Measurements from ENCODE around the gene GARIN3.
A peak's percentile ranks its signal among the peaks of the same experiment; 100 is the strongest.

GARIN3 gene

GRCh38 chr5:157157293-157157891 is 8.7 kb downstream of the GARIN3 start (continued):
- TF ChIP-seq ZNF488 (tag by site-specific recombination; IDR thresholded peaks at IDR 0.05) (no peak), ZNF138 (tag by site-specific recombination; IDR thresholded peaks at IDR 0.05; ENCODE audit: borderline replicate concordance) (no peak), ZNF513 (tag by site-specific recombination; IDR thresholded peaks at IDR 0.05) (no peak), ZNF580 (tag by site-specific recombination; IDR thresholded peaks at IDR 0.05) (no peak), ZNF114 (tag by site-specific recombination; IDR thresholded peaks at IDR 0.05) (no peak), ZNF558 (tag by site-specific recombination; IDR thresholded peaks at IDR 0.05) (no peak), TCF7L2 (IDR thresholded peaks at IDR 0.05; ENCODE audit: borderline replicate concordance, low read depth, low read length) (no peak), ZNF623 (tag by site-specific recombination; IDR thresholded peaks at IDR 0.05) (peak; percentile 52), ZNF596 (tag by site-specific recombination; IDR thresholded peaks at IDR 0.05) (no peak), ZBTB48 (tag by site-specific recombination; IDR thresholded peaks at IDR 0.05) (no peak), ZNF140 (tag by site-specific recombination; IDR thresholded peaks at IDR 0.05) (peak; percentile 65; the same call in 1 of the 2 replicates), ZNF521 (tag by site-specific recombination; IDR thresholded peaks at IDR 0.05) (no peak), ZNF184 (tag by site-specific recombination; IDR thresholded peaks at IDR 0.05) (no peak), ZBTB17 (tag by site-specific recombination; IDR thresholded peaks at IDR 0.05) (no peak), ZNF404 (tag by site-specific recombination; IDR thresholded peaks at IDR 0.05) (no peak), ZNF501 (tag by site-specific recombination; IDR thresholded peaks at IDR 0.05) (no peak), ZIC2 (tag by site-specific recombination; IDR thresholded peaks at IDR 0.05) (no peak), ZNF785 (tag by site-specific recombination; IDR thresholded peaks at IDR 0.05) (no peak), PBX3 (CRISPR knock-in tag; IDR thresholded peaks at IDR 0.05) (no peak), ZNF24 (tag by site-specific recombination; IDR thresholded peaks at IDR 0.05) (no peak), MZF1 (tag by site-specific recombination; IDR thresholded peaks at IDR 0.05; ENCODE audit: borderline replicate concordance) (no peak), ZNF555 (tag by site-specific recombination; conservative IDR thresholded peaks at IDR 0.05) (peak; percentile 31), ZNF10 (tag by site-specific recombination; IDR thresholded peaks at IDR 0.05) (no peak), SP7 (tag by site-specific recombination; IDR thresholded peaks at IDR 0.05) (no peak), WT1 (tag by site-specific recombination; IDR thresholded peaks at IDR 0.05) (no peak), ZNF548 (tag by site-specific recombination; IDR thresholded peaks at IDR 0.05) (no peak), PRDM2 (tag by site-specific recombination; IDR thresholded peaks at IDR 0.05; ENCODE audit: borderline replicate concordance) (no peak), ZNF571 (tag by site-specific recombination; IDR thresholded peaks at IDR 0.05) (no peak), RBAK (tag by site-specific recombination; IDR thresholded peaks at IDR 0.05) (no peak), ZNF302 (tag by site-specific recombination; IDR thresholded peaks at IDR 0.05; ENCODE audit: low read depth) (no peak), KLF7 (tag by site-specific recombination; IDR thresholded peaks at IDR 0.05; ENCODE audit: borderline replicate concordance) (no peak), ZNF629 (tag by site-specific recombination; IDR thresholded peaks at IDR 0.05) (0 out of 2 replicates have a peak, but pooled peaks have one; percentile 13), GLIS1 (tag by site-specific recombination; IDR thresholded peaks at IDR 0.05) (no peak), ZNF530 (tag by site-specific recombination; IDR thresholded peaks at IDR 0.05; ENCODE audit: low read depth) (no peak)

Data from HEK293 (cell line).